IMR-90 (cell line): ENCODE results near the gene TRPM3. TPM values are rescaled to one million over a fixed set of nuclear protein-coding genes. Genes with fewer than 3 reads are reported as not detected.

Experiments used
- ATAC-seq: fragments of 200-7000 bp; cut with Tn5 transposase; 2 replicates; pipeline ENCODE4 v1.9.1; 2020; ENCODE audit warnings: low read depth, mild to moderate bottlenecking, moderate library complexity
- BruUV-seq: library from RNA; stranded (reverse); fragments of 400-500 nt; replicated peaks from 2 replicates; lab custom pipeline; 2021; lab: Mats Ljungman, UMichigan
- CTCF ChIA-PET: fragments of 300-600 bp; formaldehyde crosslinking; extraction: SDS; loops from one replicate; lab custom pipeline; 2021; ENCODE audit warnings: antibody characterized with exemption; lab: Yijun Ruan, JAX
- POLR2A ChIA-PET: fragments of 300-600 bp; sonication (Branson Sonifier 250); formaldehyde crosslinking; loops from one replicate; lab custom pipeline; 2022; ENCODE audit warnings: antibody characterized with exemption; ENCODE audit not compliant: unreplicated experiment; lab: Charles Lee
- DNase-seq: peaks from one replicate; pipeline ENCODE4 v3.0.0; 2013
- H2AFZ ChIP-seq: replicated peaks from 2 replicates; pipeline ENCODE3; 2013; ENCODE audit warnings: low read length, mild to moderate bottlenecking; ENCODE audit not compliant: poor library complexity
- H2AK5ac ChIP-seq: 2 replicates; pipeline ENCODE4 v1.6.1; 2013; ENCODE audit warnings: low read depth, low read length, inconsistent platforms
- H2AK9ac ChIP-seq: replicated peaks from 2 replicates; pipeline ENCODE3; 2013; ENCODE audit warnings: mild to moderate bottlenecking, low read depth, low read length, moderate library complexity; ENCODE audit not compliant: poor library complexity
- H2BK120ac ChIP-seq: 2 replicates; pipeline ENCODE4 v1.6.1; 2013; ENCODE audit warnings: low read depth, low read length, inconsistent platforms
- H2BK15ac ChIP-seq: 3 replicates; pipeline ENCODE4 v1.6.1; 2013; ENCODE audit warnings: low read depth, low read length, inconsistent platforms
- H2BK20ac ChIP-seq: 2 replicates; pipeline ENCODE4 v1.6.1; 2013; ENCODE audit warnings: low read depth, mild to moderate bottlenecking, inconsistent platforms, low read length, moderate library complexity
- H2BK5ac ChIP-seq: 2 replicates; pipeline ENCODE4 v1.6.1; 2013; ENCODE audit warnings: mild to moderate bottlenecking, low read depth, low read length, inconsistent platforms; ENCODE audit not compliant: poor library complexity, severe bottlenecking
- H3K14ac ChIP-seq: replicated peaks from 2 replicates; pipeline ENCODE4 v1.6.1; 2013; ENCODE audit warnings: low read depth, low read length, inconsistent platforms
- H3K18ac ChIP-seq: 2 replicates; pipeline ENCODE4 v1.6.1; 2013; ENCODE audit warnings: low read depth, low read length, control low read depth
- H3K23ac ChIP-seq: 2 replicates; pipeline ENCODE4 v1.6.1; 2013; ENCODE audit warnings: low read depth, low read length, inconsistent platforms
- H3K27ac ChIP-seq: 2 replicates; pipeline ENCODE4 v1.5.1; 2013; ENCODE audit warnings: mild to moderate bottlenecking, control low read depth, low read length; ENCODE audit not compliant: insufficient read depth
- H3K27me3 ChIP-seq: 2 replicates; pipeline ENCODE4 v1.6.1; 2013; ENCODE audit warnings: low read length; ENCODE audit not compliant: control insufficient read depth, insufficient read depth
- H3K36me3 ChIP-seq: 2 replicates; pipeline ENCODE4 v1.6.1; 2013; ENCODE audit warnings: low read length, mixed read lengths; ENCODE audit not compliant: control insufficient read depth, insufficient read depth
- H3K4ac ChIP-seq: 2 replicates; pipeline ENCODE4 v1.6.1; 2013; ENCODE audit warnings: low read depth, low read length, inconsistent platforms
- H3K4me1 ChIP-seq: 2 replicates; pipeline ENCODE4 v1.6.1; 2013; ENCODE audit warnings: low read length, mixed read lengths; ENCODE audit not compliant: control insufficient read depth, insufficient read depth
- H3K4me2 ChIP-seq: 2 replicates; pipeline ENCODE4 v1.6.1; 2013; ENCODE audit warnings: low read depth, mild to moderate bottlenecking, control low read depth, low read length, moderate library complexity
- H3K4me3 ChIP-seq: 2 replicates; pipeline ENCODE4 v1.5.1; 2013; ENCODE audit warnings: low read depth, mild to moderate bottlenecking, control low read depth, low read length, moderate library complexity; ENCODE audit not compliant: insufficient read depth
- H3K56ac ChIP-seq: 2 replicates; pipeline ENCODE4 v1.6.1; 2013; ENCODE audit warnings: low read length, inconsistent platforms; ENCODE audit not compliant: insufficient read depth; ENCODE audit errors: extremely low read depth
- H3K79me1 ChIP-seq, 2 experiments: 2 replicates each; pipeline ENCODE4 v1.6.1; 2013; ENCODE audit warnings: low read length in 2 of 2, inconsistent platforms in 1 of 2, low read depth in 1 of 2
- H3K9ac ChIP-seq: 2 replicates; pipeline ENCODE4 v1.6.1; 2013; ENCODE audit warnings: low read depth, low read length, control low read depth
- H3K9me1 ChIP-seq: 2 replicates; pipeline ENCODE4 v1.6.1; 2013; ENCODE audit warnings: low read length, inconsistent platforms; ENCODE audit not compliant: insufficient read depth
- H3K9me3 ChIP-seq: 2 replicates; pipeline ENCODE4 v1.6.1; 2013; ENCODE audit warnings: low read length; ENCODE audit not compliant: control insufficient read depth, insufficient read depth
- H4K20me1 ChIP-seq: 2 replicates; pipeline ENCODE4 v1.6.1; 2013; ENCODE audit warnings: low read length, inconsistent platforms; ENCODE audit not compliant: insufficient read depth
- H4K5ac ChIP-seq: 2 replicates; pipeline ENCODE4 v1.6.1; 2013; ENCODE audit warnings: mild to moderate bottlenecking, low read depth, low read length, control low read depth
- H4K8ac ChIP-seq, 2 experiments: 2 replicates each; pipeline ENCODE4 v1.6.1; 2013; ENCODE audit warnings: low read depth in 2 of 2, low read length in 2 of 2, control low read depth in 1 of 2, inconsistent platforms in 1 of 2
- H4K91ac ChIP-seq: 2 replicates; pipeline ENCODE4 v1.6.1; 2013; ENCODE audit warnings: low read depth, low read length, inconsistent platforms; ENCODE audit not compliant: insufficient read depth
- BHLHE40 ChIP-seq: fragments of 150-350 bp; IDR thresholded peaks from 2 replicates; pipeline ENCODE4 v1.6.1; 2016; ENCODE audit warnings: mild to moderate bottlenecking, low read depth, low read length
- CEBPB ChIP-seq: IDR thresholded peaks from 2 replicates; pipeline ENCODE4 v1.6.1; 2012; ENCODE audit warnings: low read depth, low read length, improper control_type of control experiment
- CHD1 ChIP-seq: IDR thresholded peaks from 2 replicates; pipeline ENCODE4 v1.6.1; 2012; ENCODE audit warnings: low read depth, low read length, improper control_type of control experiment
- FOS ChIP-seq: fragments of 150-350 bp; IDR thresholded peaks from 2 replicates; pipeline ENCODE4 v1.6.1; 2016; ENCODE audit warnings: low read depth, low read length
- MAZ ChIP-seq: IDR thresholded peaks from 2 replicates; pipeline ENCODE4 v1.6.1; 2012; ENCODE audit warnings: low read depth, mild to moderate bottlenecking, low read length, improper control_type of control experiment, moderate library complexity, borderline replicate concordance
- NFE2L2 ChIP-seq: fragments of 150-350 bp; IDR thresholded peaks from 2 replicates; pipeline ENCODE4 v1.6.1; 2016; ENCODE audit warnings: low read depth, mild to moderate bottlenecking, low read length
- POLR2A ChIP-seq: IDR thresholded peaks from 2 replicates; pipeline ENCODE4 v1.6.1; 2012; ENCODE audit warnings: mild to moderate bottlenecking, low read depth, low read length
- WGBS, 2 experiments: methylation state at CpG; one replicate each; pipeline versions ENCODE4 v1.1.5 to v1.1.7; 2013; ENCODE audit warnings: missing lambda C conversion rate in 2 of 2; ENCODE audit not compliant: insufficient read length in 1 of 2; ENCODE audit errors: extremely low coverage in 2 of 2; 5-methylcytosine and 5-hydroxymethylcytosine counted together
- dilution Hi-C: fragments of 300-500 bp; cut with HindIII; formaldehyde crosslinking; loops from one replicate; pipeline ENCODE4 v1.14.3; 2018; ENCODE audit warnings: low sequenced_read_pairs; ENCODE audit not compliant: unreplicated experiment
- in situ Hi-C: fragments of 300-500 bp; cut with MboI; formaldehyde crosslinking; loops from 3 replicates; pipeline ENCODE4 v1.14.3; 2019; ENCODE audit warnings: low sequenced_read_pairs, inconsistent platforms, mixed read lengths
- intact Hi-C: fragments of 100-400 bp; cut with micrococcal nuclease; formaldehyde crosslinking; loops from 2 replicates; pipeline ENCODE4 v1.10.0; 2022
- polyA plus RNA-seq, 3 experiments: library from polyadenylated mRNA; depleted of rRNA; stranded (reverse); fragments of >200 nt; gene quantifications; 2 replicates each; pipeline ENCODE4 v1.2.3, GENCODE V29; 2012; ENCODE audit warnings: low replicate concordance in 1 of 3
- total RNA-seq: library from RNA; depleted of rRNA; stranded (reverse); fragments of >200 nt; gene quantifications from 2 replicates; pipeline ENCODE4 v1.2.3, GENCODE V29; 2012
- TF ChIP-seq, protein P1 (sequence below): fragments of 150-350 bp; IDR thresholded peaks from 2 replicates; pipeline ENCODE4 v1.6.1; 2016; ENCODE audit warnings: low read depth, mild to moderate bottlenecking, low read length, moderate library complexity, borderline replicate concordance

TRPM3 gene
- total and polyA plus RNA-seq, 2 of the 4 experiments (the other 2 are of a cell fraction), result not detected

DNA sequence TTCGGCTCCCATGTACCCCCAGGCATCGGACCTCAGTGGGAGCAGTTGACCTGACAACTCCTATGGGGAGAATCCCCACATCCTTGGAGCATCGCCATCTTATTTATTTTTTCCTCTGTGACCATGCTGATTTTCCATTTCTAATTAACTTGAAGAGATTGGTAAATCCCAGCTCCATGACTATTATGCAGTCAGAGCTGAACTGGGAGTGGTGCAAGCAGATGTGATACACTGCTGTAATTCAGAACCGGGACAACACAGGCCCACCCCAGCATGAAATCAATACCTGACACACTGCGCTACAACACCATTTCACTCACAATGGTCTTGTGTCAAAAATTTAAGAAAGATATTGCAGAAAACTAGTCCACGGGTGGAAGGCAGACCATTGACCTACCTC is 1.0 kb upstream of the TRPM3 start:
- no peak for TF ChIP-seq NFE2L2
- TF ChIP-seq, protein P1, sequence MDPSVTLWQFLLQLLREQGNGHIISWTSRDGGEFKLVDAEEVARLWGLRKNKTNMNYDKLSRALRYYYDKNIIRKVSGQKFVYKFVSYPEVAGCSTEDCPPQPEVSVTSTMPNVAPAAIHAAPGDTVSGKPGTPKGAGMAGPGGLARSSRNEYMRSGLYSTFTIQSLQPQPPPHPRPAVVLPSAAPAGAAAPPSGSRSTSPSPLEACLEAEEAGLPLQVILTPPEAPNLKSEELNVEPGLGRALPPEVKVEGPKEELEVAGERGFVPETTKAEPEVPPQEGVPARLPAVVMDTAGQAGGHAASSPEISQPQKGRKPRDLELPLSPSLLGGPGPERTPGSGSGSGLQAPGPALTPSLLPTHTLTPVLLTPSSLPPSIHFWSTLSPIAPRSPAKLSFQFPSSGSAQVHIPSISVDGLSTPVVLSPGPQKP, result no peak
- TF ChIP-seq MAZ, result no peak
- TF ChIP-seq POLR2A, result no peak
- TF ChIP-seq BHLHE40, result no peak
- TF ChIP-seq CHD1, result no peak
- TF ChIP-seq CEBPB, result no peak
- no peak for TF ChIP-seq FOS
- H3K9me3 ChIP-seq, result no peaks in the 10 kb centered on the region
- ATAC-seq, result no peak
- BruUV-seq, result no TSS peak
- H3K23ac ChIP-seq, result no peak overlapping the region
- peaks cover 6% of the 10 kb centered on the region; the same call in 1 of the 2 replicates for H3K27me3 ChIP-seq
- H2AK9ac ChIP-seq, result no peak overlapping the region
- H2BK120ac ChIP-seq, result no peak overlapping the region
- H2AFZ ChIP-seq, result no peak overlapping the region
- no peak overlapping the region for H3K4me2 ChIP-seq
- no peak overlapping the region for H3K4me3 ChIP-seq
- intact Hi-C loops, result no loop called here
- no CpG with 5 or more reads among the region's 6 CpGs for WGBS, 2 experiments
- H3K4me1 ChIP-seq, result no peaks in the 10 kb centered on the region
- H3K79me1 ChIP-seq, result no peaks in the 10 kb centered on the region
- H2BK5ac ChIP-seq, result no peak overlapping the region
- no peaks in the 10 kb centered on the region for H4K20me1 ChIP-seq
- no peak overlapping the region for H3K4ac ChIP-seq
- dilution Hi-C loops, result no loop called here
- no peak overlapping the region for H2BK15ac ChIP-seq
- no peak overlapping the region for H2AK5ac ChIP-seq
- H3K27ac ChIP-seq, result no peak overlapping the region
- H4K8ac ChIP-seq, result no peak overlapping the region
- H2BK20ac ChIP-seq, result no peak overlapping the region
- POLR2A ChIA-PET, result no interaction called here
- H4K91ac ChIP-seq, result no peak overlapping the region
- H3K56ac ChIP-seq, result no peak overlapping the region
- no peaks in the 10 kb centered on the region for H3K36me3 ChIP-seq
- H4K5ac ChIP-seq, result no peak overlapping the region
- H3K18ac ChIP-seq, result no peak overlapping the region
- H3K14ac ChIP-seq, result no peak overlapping the region
- H3K9ac ChIP-seq, result no peak overlapping the region
- no peaks in the 10 kb centered on the region for H3K9me1 ChIP-seq
- DNase-seq, result no peak
- in situ Hi-C loops, result no loop called here
- CTCF ChIA-PET, result no interaction called here
